Esophagus mucosa (tissue), 1 donor: Measurements from ENCODE around the gene WHAMM. TPM values are rescaled to one million over a fixed set of nuclear protein-coding genes. Genes with fewer than 3 reads are reported as not detected.

ENCODE experiments used
- ATAC-seq: fragments of 200-7000 bp; cut with Tn5 transposase; one replicate; pipeline ENCODE4 v1.9.1; 2020
- total RNA-seq: library from RNA; stranded (reverse); gene quantifications from one replicate; pipeline ENCODE4 v1.2.4, GENCODE V29; 2023
- donor health status: DM: yes; HTN: yes; CAD: no.

Gene WHAMM
- total RNA-seq, 1 donor from 2014 or later = 4.0 TPM

DNA sequence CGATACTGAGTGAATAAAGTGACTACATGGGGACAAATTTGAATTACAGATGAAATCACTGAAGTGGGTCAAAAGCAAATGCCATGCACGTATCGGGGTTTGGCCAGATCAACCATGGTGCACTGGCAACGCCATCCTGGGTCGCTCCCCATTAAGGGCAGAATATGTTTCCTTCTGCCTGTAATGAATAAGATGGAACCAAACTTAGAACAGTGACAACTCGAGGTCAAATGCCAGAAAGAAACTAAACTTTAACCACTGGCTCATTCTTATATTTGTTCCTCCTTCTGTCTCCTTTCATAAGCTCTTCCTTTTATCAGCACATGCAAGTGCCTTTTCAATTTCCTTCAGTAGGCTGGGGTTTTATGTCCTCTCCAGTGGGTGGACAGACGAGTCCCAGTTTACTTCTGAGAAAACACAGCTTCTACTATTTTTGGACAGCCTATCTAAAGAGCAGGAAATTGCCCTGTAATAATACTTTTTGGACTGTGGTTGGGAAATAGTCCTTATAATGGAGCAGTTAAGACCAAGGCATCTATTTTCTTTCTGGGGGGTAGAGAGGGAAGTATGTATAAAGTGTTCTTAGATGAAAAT, 61.4 kb downstream of the WHAMM start:
- no peak for ATAC-seq

DNA sequence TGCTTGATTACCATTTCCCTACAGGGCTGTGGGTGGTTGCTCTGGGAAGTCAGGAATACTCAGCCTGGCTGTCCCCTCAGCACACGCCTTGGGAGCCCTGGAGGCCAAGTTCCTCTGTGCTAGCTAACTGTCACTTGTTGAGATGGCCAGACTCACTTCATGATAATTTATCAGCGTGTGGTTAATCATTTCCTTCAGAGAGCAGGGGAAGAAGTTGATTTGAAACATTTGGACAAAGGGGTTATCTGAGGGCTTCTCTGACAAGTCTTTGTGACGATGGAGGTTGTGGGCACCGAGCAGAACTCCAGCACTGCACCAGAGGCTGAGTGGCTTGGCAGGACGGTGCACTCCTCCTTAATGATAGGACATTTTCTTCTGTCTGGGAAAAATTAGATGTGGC, 61.9 kb downstream of the WHAMM start:
- ATAC-seq = no peak

DNA sequence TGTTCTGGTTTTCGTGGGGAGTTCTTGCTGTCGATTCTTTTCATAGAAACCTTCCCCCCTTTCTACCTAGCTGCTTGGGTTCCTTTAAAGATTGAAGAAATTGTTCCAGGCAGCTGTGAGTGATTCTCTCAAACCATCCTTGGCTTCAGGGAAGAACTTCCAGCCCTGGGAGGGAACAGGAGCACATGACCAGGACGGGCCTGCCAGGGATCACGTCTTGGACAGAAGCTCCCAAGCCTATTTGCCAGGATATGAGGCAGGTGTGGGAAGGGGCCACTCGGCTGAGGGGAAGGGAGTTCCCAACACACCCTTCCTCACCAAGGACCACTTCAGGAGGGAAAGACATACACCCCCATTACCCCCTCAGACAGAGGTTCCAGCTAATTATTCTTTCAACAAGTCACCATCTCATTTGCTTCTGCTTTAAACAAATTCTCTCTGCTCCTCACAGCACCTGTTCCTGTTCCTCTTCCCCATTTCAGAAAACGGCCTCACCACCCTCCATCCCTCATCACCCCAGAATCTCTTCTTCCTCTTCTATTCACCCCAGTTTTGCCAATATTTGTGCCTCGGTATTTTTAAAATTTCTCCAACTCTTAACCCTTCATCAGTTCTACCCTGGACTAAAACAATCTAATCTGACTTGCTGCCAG, 62.5 kb downstream of the WHAMM start:
- ATAC-seq = no peak

DNA sequence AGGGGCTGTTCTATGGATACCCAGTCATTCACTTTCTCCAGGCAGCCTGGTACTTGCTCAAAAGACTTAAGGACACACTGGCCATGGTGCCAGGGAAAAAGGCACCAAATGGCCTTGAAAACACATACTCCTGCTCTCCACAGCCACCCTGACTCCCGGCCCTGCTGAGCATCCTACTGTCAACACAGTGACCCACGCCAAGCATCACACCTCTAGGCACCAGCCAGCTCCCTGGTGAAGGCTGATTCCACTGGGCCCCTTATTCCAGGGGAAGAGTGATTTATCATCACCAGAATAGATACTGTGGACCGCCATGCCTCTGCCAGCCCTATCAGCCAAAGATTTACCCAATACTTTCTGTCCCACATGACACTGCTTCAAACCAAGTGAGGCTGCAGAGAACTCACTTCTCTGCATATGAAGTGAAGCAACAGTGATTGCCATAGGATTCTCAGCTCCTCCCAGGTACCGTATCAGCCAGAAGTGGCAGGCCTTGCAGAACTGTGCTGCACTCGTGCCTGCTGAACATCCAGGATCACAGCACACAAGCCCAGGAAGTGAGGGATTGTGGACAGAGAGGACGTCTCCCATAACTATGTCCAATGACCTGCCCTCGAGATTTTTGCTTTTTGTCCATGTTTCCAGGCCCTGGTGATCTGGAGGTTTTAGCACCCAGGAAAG, 63.7 kb downstream of the WHAMM start:
- ATAC-seq = no peak

DNA sequence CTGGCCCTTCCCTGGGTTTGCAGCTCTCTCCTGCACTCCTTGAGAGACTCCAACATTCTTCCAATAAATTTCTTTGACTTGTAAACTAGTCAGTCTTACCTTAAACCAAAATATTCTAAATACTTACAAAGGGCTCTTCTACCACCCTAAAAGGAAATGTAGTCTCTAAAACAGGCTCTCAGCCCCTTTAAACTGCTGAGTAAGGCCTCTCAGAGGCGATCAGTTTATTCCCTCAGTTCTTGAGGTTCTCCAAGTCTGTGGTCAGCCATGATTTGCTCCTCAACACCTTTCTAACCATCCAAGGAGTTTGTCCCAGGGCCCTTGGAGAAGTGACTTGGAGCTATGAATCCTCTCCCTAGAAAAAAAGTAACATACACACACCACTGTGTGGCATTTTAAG, 64.8 kb downstream of the WHAMM start:
- ATAC-seq = no peak

DNA sequence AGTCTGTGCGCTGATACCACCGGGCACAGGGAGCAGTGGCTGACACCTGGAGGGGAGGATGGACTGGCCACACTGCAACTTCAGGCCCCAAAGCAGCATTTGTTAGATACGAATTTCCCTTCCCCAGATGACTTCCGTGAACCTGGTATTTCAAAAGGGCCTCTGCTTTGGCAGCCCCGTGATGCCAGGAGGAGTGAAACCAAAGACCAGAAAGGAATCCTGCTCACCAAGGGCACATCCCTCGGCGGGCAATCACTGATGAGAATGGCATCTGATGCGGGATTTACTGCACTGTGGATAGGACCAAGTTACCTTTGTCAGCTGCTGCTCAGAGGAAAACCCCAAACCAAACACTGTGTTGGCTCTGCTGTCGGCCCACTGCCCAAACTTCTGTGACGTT, 65.5 kb downstream of the WHAMM start:
- no peak for ATAC-seq

DNA sequence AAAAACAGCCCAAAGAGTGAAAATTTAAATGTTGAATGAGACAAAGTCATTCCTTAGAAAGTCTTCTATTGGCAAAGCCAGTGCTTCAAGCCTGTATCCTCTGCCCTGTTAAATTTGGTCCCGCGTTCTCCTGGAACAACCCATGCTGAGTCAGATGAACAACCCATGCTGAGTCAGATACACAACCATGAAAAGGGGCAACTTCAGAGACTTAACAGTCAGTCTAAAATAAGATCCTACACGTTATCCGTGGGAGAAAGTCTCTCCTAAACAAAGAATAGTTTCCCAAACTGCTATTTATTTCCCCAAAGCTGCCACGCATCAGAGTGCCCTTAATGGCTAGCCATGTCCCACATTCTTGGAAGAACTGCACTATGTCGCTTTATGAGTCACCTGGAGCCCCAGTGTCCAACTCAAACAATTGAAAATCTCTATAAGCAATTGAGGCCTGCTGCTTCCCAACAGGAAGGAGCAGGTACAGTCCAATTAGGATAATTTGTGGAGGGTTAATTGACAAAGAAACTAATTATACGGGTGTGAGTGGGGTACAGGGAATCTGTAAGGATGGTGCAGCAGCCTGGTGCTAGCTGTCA, 66.1 kb downstream of the WHAMM start:
- ATAC-seq = no peak

DNA sequence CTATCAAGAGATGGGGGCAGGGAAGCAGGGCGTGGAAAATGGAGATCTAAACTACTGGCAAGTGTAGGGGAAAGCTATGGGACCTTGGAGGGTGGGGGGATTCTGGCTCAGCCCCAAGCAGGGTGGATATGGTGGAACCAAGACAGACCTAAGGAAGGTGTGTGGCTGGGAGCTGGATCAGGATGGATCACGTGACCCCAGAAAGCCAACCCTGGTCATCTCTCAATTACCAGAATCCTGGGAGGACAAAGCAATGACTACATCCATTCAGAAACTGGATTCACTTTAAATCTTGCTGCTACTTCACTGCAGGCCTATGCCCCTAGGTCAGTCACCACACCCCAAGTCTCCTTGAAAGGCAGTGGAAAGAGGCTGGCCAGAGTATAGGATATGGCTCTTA, 68.4 kb downstream of the WHAMM start:
- ATAC-seq = no peak

DNA sequence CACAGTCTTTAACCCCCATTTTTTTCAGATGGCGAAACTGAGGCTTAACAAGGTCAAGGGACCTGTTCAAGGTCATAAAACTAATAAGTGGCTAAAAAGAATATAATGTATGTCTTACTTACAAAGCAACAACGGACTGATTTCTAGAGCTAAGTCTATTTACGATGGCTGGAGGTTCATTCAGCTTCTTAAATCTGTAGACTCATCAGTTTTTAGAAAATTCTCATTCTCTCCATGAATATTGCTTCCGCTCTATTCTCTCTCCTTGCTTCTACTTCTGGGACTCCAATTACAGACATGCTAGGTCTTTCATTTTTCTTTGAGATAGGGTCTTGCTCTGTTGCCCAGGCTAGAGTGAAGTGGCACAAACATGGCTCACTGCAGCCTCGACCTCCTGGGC, 68.9 kb downstream of the WHAMM start:
- no peak for ATAC-seq

DNA sequence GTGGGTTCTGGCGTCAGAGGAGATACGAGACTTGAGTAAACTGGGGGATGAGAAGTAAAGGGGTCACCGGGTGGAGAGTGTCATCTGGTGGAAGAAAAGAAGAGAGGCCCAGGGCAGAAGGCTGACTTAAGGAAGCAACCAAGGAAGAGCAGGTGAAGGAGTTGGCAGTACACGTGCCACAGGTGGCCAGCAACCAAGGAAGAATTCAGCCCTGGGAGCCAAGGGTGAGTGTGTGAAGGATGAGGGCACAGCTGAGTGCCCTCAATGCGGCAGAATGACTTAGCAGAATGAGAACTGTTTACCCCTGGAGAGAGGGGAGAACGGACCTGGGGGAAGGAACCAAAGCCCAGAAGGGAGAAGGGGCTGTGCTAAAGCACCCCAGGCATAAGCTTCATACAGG, 71.3 kb downstream of the WHAMM start:
- no peak for ATAC-seq

DNA sequence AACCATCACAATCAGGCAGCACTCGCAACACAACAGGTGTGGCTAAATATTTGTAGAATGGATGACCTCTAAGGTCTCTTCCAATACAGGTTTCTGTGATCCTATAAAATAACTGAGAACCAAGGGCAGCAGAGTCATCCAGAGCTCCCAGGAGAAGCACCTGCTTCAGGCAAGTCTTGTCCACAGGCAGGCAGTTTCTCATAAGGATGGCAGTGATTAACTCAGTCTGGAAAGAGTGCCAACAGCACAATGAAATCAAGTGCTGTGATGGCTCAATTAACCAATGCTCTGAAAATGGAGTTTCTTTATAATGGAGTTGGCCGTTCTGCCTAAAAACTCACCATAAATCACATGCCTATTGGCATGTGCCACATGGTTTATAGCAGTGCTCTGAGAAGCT, 72.3 kb downstream of the WHAMM start:
- no peak for ATAC-seq

DNA sequence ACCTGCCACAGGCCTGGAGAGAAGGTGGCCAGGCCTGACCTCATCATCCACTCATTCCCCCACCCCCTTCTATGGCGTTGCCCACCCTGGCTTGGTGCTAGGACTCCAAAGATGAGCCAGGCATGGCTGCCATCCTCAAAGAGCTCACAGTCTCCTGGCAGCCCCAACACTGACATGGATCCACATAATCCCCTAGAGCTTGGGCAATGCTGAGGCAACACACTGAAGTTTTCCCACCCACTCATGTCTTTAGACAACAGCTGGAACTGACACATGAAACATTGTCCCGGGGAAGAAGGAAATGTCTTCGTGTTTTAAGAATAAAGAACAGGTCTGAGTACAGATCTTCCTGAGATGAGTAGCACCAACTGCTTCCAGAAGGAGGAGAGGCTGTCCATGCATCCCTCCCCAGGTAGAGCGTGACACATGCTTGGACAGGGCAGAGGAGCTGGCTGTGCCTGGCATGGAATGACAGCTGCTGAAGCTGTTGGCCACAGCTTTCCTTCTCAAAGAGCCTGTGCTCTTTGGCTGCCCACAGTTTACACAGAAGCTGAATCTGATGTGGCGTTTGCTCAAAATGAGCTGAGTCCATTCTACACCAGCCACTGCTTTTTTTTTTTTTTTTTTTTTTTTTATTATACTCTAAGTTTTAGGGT, 73.0 kb downstream of the WHAMM start:
- no peak for ATAC-seq

Other genes with a start within 250 kb of the WHAMM start
- 0.12 TPM for gene CPEB1, start 162.3 kb upstream of the WHAMM start, total RNA-seq
- gene AP3B2, start 99.8 kb upstream of the WHAMM start, total RNA-seq = 0.88 TPM
- not detected for gene FSD2, start 3.6 kb upstream of the WHAMM start, total RNA-seq
- gene HOMER2, start 143.1 kb downstream of the WHAMM start, total RNA-seq = 26.3 TPM
- gene RAMAC, start 176.6 kb downstream of the WHAMM start, total RNA-seq = 22.5 TPM
- 18.7 TPM for gene C15orf40, start 202.0 kb downstream of the WHAMM start, total RNA-seq